ENCODE results near the gene CCNL2. TPM values are rescaled to one million over a fixed set of nuclear protein-coding genes. Genes with fewer than 3 reads are reported as not detected.

The CCNL2 gene
- total and polyA plus RNA-seq, 2 of the 13 experiments (the other 11 are each of a cell fraction or from before 2014, with no cell fraction given): 105 to 340 TPM

GRCh38 chr1:1359664-1360468, 39.3 kb downstream of the CCNL2 start (continued):
- TF ChIP-seq SNAPC4 (CRISPR knock-in tag; IDR thresholded peaks at IDR 0.05) (peak; percentile 49; the same call in 1 of the 2 replicates), NCOA1 (CRISPR knock-in tag; IDR thresholded peaks at IDR 0.05) (no peak), MIER2 (CRISPR knock-in tag; IDR thresholded peaks at IDR 0.05) (no peak), IKZF1 (IDR thresholded peaks at IDR 0.05) (no peak), SAFB2 (CRISPR knock-in tag; IDR thresholded peaks at IDR 0.05; ENCODE audit: borderline replicate concordance, low read depth) (no peak), ZNF619 (CRISPR knock-in tag; IDR thresholded peaks at IDR 0.05) (0 out of 2 replicates have a peak, but pooled peaks have one; percentile 52), BORCS8-MEF2B (CRISPR knock-in tag; IDR thresholded peaks at IDR 0.05) (peak; percentile 55), KLF6 (CRISPR knock-in tag; IDR thresholded peaks at IDR 0.05) (peak; percentile 73), THAP11 (CRISPR knock-in tag; IDR thresholded peaks at IDR 0.05) (no peak; the same call in 1 of the 2 replicates), KLF13 (CRISPR knock-in tag; IDR thresholded peaks at IDR 0.05) (no peak), DPF2 (CRISPR knock-in tag; IDR thresholded peaks at IDR 0.05; ENCODE audit: borderline replicate concordance, low read depth) (no peak), ZNF331 (CRISPR knock-in tag; IDR thresholded peaks at IDR 0.05) (no peak; the same call in 1 of the 2 replicates), SRSF4 (IDR thresholded peaks at IDR 0.05; ENCODE audit: low read depth, low read length, poor library complexity, severe bottlenecking) (no peak), FOXO1 (CRISPR knock-in tag; IDR thresholded peaks at IDR 0.05) (peak; percentile 57; the same call in 1 of the 2 replicates), SIX1 (CRISPR knock-in tag; IDR thresholded peaks at IDR 0.05; ENCODE audit: borderline replicate concordance) (no peak), MIER3 (CRISPR knock-in tag; IDR thresholded peaks at IDR 0.05; ENCODE audit: borderline replicate concordance) (no peak), ZNF18 (CRISPR knock-in tag; IDR thresholded peaks at IDR 0.05; ENCODE audit: insufficient replicate concordance) (no peak), DNMT1 (CRISPR knock-in tag; IDR thresholded peaks at IDR 0.05) (no peak)
- TF ChIP-seq, protein P1, sequence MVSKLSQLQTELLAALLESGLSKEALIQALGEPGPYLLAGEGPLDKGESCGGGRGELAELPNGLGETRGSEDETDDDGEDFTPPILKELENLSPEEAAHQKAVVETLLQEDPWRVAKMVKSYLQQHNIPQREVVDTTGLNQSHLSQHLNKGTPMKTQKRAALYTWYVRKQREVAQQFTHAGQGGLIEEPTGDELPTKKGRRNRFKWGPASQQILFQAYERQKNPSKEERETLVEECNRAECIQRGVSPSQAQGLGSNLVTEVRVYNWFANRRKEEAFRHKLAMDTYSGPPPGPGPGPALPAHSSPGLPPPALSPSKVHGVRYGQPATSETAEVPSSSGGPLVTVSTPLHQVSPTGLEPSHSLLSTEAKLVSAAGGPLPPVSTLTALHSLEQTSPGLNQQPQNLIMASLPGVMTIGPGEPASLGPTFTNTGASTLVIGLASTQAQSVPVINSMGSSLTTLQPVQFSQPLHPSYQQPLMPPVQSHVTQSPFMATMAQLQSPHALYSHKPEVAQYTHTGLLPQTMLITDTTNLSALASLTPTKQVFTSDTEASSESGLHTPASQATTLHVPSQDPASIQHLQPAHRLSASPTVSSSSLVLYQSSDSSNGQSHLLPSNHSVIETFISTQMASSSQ (IDR thresholded peaks at IDR 0.05; ENCODE audit: low read depth): no peak
- TF ChIP-seq, protein P1 (CRISPR knock-in tag; IDR thresholded peaks at IDR 0.05; ENCODE audit: borderline replicate concordance): no peak
